Progenitor cell of endocrine pancreas (in vitro differentiated cells): ENCODE data around the gene MYO5A. TPM values are rescaled to one million over a fixed set of nuclear protein-coding genes. Genes with fewer than 3 reads are reported as not detected.

Experiments used
- DNase-seq: peaks from one replicate; pipeline ENCODE4 v3.0.0; 2021; ENCODE audit warnings: low spot score; ENCODE audit not compliant: unreplicated experiment
- H3K27ac Mint-ChIP-seq: 2 replicates; pipeline ENCODE4 v1.8.0; 2021; ENCODE audit warnings: mild to moderate bottlenecking, moderate library complexity, mixed read lengths
- H3K27me3 Mint-ChIP-seq: 2 replicates; pipeline ENCODE4 v1.8.0; 2021; ENCODE audit warnings: mixed read lengths
- H3K36me3 Mint-ChIP-seq: 2 replicates; pipeline ENCODE4 v1.8.0; 2022; ENCODE audit warnings: mixed read lengths; ENCODE audit not compliant: insufficient read depth
- H3K4me1 Mint-ChIP-seq: 2 replicates; pipeline ENCODE4 v1.8.0; 2021; ENCODE audit warnings: low read depth, mixed read lengths
- H3K4me3 Mint-ChIP-seq: 2 replicates; pipeline ENCODE4 v1.8.0; 2021; ENCODE audit warnings: low read depth, mild to moderate bottlenecking, moderate library complexity, mixed read lengths
- H3K9me3 Mint-ChIP-seq: 2 replicates; pipeline ENCODE4 v1.8.0; 2021; ENCODE audit warnings: low read depth, mixed read lengths
- total RNA-seq: library from RNA; stranded (reverse); gene quantifications from 2 replicates; pipeline ENCODE4 v1.2.1, GENCODE V29; 2021
- TF ChIP-seq, protein P1 (sequence below): fragments of 200-600 bp; sonication (generic); IDR thresholded peaks from one replicate; pipeline ENCODE4 v1.5.0; 2021; ENCODE audit warnings: antibody characterized with exemption, mild to moderate bottlenecking; ENCODE audit not compliant: unreplicated experiment

The MYO5A gene
- total RNA-seq, 1 donor from 2014 or later: 31.0 TPM

GRCh38 chr15:52529940-52530339, 1.3 kb upstream of the MYO5A start:
- Mint-ChIP-seq H3K36me3 (no peaks in the 10 kb centered on the region), H3K4me3 (peak overlapping the region; percentile 74), H3K4me1 (peaks cover 11% of the 10 kb centered on the region), H3K9me3 (no peaks in the 10 kb centered on the region), H3K27me3 (peaks cover 58% of the 10 kb centered on the region), H3K27ac (peak overlapping the region; percentile 53)
- TF ChIP-seq, protein P1, sequence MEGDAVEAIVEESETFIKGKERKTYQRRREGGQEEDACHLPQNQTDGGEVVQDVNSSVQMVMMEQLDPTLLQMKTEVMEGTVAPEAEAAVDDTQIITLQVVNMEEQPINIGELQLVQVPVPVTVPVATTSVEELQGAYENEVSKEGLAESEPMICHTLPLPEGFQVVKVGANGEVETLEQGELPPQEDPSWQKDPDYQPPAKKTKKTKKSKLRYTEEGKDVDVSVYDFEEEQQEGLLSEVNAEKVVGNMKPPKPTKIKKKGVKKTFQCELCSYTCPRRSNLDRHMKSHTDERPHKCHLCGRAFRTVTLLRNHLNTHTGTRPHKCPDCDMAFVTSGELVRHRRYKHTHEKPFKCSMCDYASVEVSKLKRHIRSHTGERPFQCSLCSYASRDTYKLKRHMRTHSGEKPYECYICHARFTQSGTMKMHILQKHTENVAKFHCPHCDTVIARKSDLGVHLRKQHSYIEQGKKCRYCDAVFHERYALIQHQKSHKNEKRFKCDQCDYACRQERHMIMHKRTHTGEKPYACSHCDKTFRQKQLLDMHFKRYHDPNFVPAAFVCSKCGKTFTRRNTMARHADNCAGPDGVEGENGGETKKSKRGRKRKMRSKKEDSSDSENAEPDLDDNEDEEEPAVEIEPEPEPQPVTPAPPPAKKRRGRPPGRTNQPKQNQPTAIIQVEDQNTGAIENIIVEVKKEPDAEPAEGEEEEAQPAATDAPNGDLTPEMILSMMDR: no peak
- no peak for DNase-seq

- DNase-seq: no peak
- no peaks in the 10 kb centered on the region for H3K36me3 Mint-ChIP-seq
- peaks cover 11% of the 10 kb centered on the region for H3K4me1 Mint-ChIP-seq
- H3K27me3 Mint-ChIP-seq: peaks cover 54% of the 10 kb centered on the region
- no peaks in the 10 kb centered on the region for H3K9me3 Mint-ChIP-seq
- H3K27ac Mint-ChIP-seq: peak overlapping the region; percentile 87
- TF ChIP-seq, protein P1: no peak
- peak overlapping the region; percentile 74 for H3K4me3 Mint-ChIP-seq
These were observed 753 bp upstream of the MYO5A start for GRCh38 chr15:52529341-52529924.

DNA sequence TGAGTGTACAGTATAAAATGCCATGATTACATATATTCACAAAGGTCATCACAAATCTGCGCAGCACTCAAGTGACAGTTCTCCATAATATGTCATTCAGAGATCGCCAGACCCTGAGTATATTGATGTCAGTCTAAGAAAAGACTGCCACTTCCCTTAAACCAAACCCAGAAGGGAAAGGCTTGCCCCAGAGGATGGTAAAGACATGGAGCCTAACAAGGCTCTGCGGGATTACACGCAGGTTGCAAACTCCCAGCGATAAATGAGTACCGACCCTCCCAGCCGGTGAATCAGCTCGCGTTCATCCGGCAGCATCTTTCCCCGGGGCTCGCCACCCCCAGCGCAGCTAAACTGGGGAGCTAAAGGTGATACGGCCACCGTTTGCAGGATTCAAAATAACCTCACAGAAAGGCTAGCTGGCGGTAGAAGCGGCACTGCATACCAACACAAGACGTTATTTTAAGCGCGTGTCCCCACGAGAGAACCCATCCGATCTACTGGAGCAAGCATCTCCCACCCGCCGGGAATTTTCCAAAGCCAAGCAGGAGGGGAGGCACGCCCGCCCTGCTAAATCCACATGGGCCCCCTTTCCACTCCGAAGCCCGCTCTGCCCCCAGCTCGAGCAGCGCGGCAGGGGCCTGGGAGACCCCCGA, 643 bp downstream of the MYO5A start:
- H3K27me3 Mint-ChIP-seq: peaks cover 48% of the 10 kb centered on the region
- no peak for DNase-seq
- H3K36me3 Mint-ChIP-seq: no peaks in the 10 kb centered on the region
- peaks cover 11% of the 10 kb centered on the region for H3K4me1 Mint-ChIP-seq
- TF ChIP-seq, protein P1: no peak
- no peaks in the 10 kb centered on the region for H3K9me3 Mint-ChIP-seq
- peak overlapping the region; percentile 92 for H3K4me3 Mint-ChIP-seq
- H3K27ac Mint-ChIP-seq: peak overlapping the region; percentile 93

GRCh38 chr15:52527196-52527910, 1.3 kb downstream of the MYO5A start:
- Mint-ChIP-seq H3K36me3 (no peaks in the 10 kb centered on the region), H3K27me3 (peaks cover 45% of the 10 kb centered on the region), H3K9me3 (no peaks in the 10 kb centered on the region), H3K4me1 (peaks cover 11% of the 10 kb centered on the region), H3K4me3 (peak overlapping the region; percentile 92), H3K27ac (peak overlapping the region; percentile 93)
- DNase-seq: no peak
- TF ChIP-seq, protein P1: no peak

DNA sequence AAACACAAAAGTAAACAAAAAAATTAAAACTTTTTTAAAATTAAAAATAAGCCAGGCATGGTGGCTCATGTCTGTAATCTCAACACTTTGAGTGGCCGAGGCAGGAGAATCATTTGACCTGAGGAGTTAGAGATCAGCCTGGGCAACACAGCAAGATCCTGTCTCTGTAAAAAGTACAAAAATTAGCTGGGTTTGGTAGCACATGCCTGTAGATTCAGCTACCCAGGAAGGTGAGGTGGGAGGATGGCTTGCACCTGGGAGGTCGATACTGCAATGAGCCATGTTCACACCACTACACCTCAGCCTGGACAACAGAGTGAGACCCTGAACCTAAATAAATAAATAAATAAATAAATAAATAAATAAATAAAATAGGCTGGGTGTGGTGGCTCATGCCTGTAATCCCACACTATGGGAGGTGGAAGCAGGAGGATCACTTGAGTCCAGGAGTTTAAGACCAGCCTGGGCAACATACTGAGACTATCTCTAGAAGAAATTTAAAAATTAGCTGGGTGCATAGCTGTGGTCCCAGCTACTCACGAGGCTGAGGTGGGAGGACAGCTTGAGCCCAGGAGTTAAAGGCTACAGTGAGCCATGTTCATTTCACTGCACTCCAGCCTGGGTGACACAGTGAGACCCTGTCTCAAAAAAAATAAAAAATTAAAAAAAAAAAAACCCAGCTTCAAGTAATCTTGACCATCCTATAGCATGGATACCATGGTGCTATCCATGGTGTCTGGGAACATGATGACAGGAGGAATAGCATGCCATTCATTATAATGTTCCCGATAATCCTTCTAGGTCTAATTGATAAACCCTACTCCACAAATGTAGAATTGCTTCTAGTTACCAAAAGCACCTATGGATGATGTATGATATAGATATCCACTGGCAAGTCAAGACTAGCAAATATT, 4.2 kb downstream of the MYO5A start:
- DNase-seq: no peak
- no peaks in the 10 kb centered on the region for H3K9me3 Mint-ChIP-seq
- H3K4me1 Mint-ChIP-seq: peaks cover 6% of the 10 kb centered on the region
- H3K36me3 Mint-ChIP-seq: no peaks in the 10 kb centered on the region
- TF ChIP-seq, protein P1: no peak
- H3K27me3 Mint-ChIP-seq: peaks cover 16% of the 10 kb centered on the region
- H3K27ac Mint-ChIP-seq: no peak overlapping the region
- no peak overlapping the region for H3K4me3 Mint-ChIP-seq
